Measurements from ENCODE around the gene IL10RA.

The IL10RA gene

DNA sequence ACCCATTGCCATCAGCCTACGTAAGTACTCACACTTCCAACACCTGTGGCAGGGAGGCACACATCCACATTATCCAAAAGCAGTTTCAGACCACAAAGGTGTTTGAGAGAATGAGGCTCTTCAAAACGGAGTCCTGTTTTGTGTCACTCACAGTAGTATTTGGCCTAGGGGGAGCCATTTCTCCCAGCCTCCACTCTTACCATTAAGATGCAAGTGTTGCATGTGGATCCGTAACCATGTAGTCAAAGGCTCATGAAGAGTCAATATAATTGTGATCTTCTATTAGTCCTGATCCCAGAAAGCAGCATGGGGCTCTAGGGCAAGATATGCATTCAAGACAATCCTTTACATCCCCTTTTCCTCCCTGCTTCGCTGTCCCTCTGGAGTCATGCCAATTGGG lies 41.5 kb downstream of the IL10RA start:
- TF ChIP-seq EZH2 (IDR thresholded peaks at IDR 0.05): no peak
- TF ChIP-seq FOXP2 (optimal IDR thresholded peaks at IDR 0.05; ENCODE audit: control extremely low read depth, extremely low read length, insufficient read depth): no peak
- no peak for TF ChIP-seq POLR2AphosphoS5 (IDR thresholded peaks at IDR 0.05; ENCODE audit: borderline replicate concordance, low read depth, low read length)
- no peaks in the 10 kb centered on the region for H3K9me3 ChIP-seq (ENCODE audit: low read depth, low read length)
- H3K4me3 ChIP-seq: no peak overlapping the region
- DNase-seq (ENCODE audit: low read depth, low spot score): no peak
- H3K9ac ChIP-seq (ENCODE audit: insufficient read length): no peak overlapping the region
- H3K27ac ChIP-seq: no peak overlapping the region
- H3K36me3 ChIP-seq (ENCODE audit: insufficient read depth, low read length): no peaks in the 10 kb centered on the region

- Histone ChIP-seq H3K9ac (ENCODE audit: insufficient read length) (no peak overlapping the region), H3K36me3 (ENCODE audit: insufficient read depth, low read length) (no peaks in the 10 kb centered on the region), H3K27ac (no peak overlapping the region), H3K4me3 (no peak overlapping the region), H3K9me3 (ENCODE audit: low read depth, low read length) (no peaks in the 10 kb centered on the region)
- no peak for TF ChIP-seq EZH2 (IDR thresholded peaks at IDR 0.05)
- TF ChIP-seq FOXP2 (optimal IDR thresholded peaks at IDR 0.05; ENCODE audit: control extremely low read depth, extremely low read length, insufficient read depth): no peak
- TF ChIP-seq POLR2AphosphoS5 (IDR thresholded peaks at IDR 0.05; ENCODE audit: borderline replicate concordance, low read depth, low read length): no peak
- DNase-seq (ENCODE audit: low read depth, low spot score): no peak
These were observed 42.4 kb downstream of the IL10RA start for GRCh38 chr11:118028626-118029025.

GRCh38 chr11:118033443-118033842 lies 47.2 kb downstream of the IL10RA start:
- no peak overlapping the region for H3K9ac ChIP-seq (ENCODE audit: insufficient read length)
- H3K9me3 ChIP-seq (ENCODE audit: low read depth, low read length): no peaks in the 10 kb centered on the region
- H3K4me3 ChIP-seq: no peak overlapping the region
- DNase-seq (ENCODE audit: low read depth, low spot score): no peak
- TF ChIP-seq EZH2 (IDR thresholded peaks at IDR 0.05) (no peak), FOXP2 (optimal IDR thresholded peaks at IDR 0.05; ENCODE audit: control extremely low read depth, extremely low read length, insufficient read depth) (no peak), POLR2AphosphoS5 (IDR thresholded peaks at IDR 0.05; ENCODE audit: borderline replicate concordance, low read depth, low read length) (no peak)
- H3K36me3 ChIP-seq (ENCODE audit: insufficient read depth, low read length): no peaks in the 10 kb centered on the region
- no peak overlapping the region for H3K27ac ChIP-seq

GRCh38 chr11:118042141-118042540 lies 55.9 kb downstream of the IL10RA start:
- no peaks in the 10 kb centered on the region for H3K9me3 ChIP-seq (ENCODE audit: low read depth, low read length)
- TF ChIP-seq EZH2 (IDR thresholded peaks at IDR 0.05) (no peak), FOXP2 (optimal IDR thresholded peaks at IDR 0.05; ENCODE audit: control extremely low read depth, extremely low read length, insufficient read depth) (no peak), POLR2AphosphoS5 (IDR thresholded peaks at IDR 0.05; ENCODE audit: borderline replicate concordance, low read depth, low read length) (no peak)
- H3K36me3 ChIP-seq (ENCODE audit: insufficient read depth, low read length): no peaks in the 10 kb centered on the region
- H3K4me3 ChIP-seq: no peak overlapping the region
- no peak overlapping the region for H3K9ac ChIP-seq (ENCODE audit: insufficient read length)
- DNase-seq (ENCODE audit: low read depth, low spot score): no peak
- H3K27ac ChIP-seq: no peak overlapping the region

GRCh38 chr11:118042796-118043195 lies 56.6 kb downstream of the IL10RA start:
- TF ChIP-seq FOXP2 (optimal IDR thresholded peaks at IDR 0.05; ENCODE audit: control extremely low read depth, extremely low read length, insufficient read depth) (no peak), EZH2 (IDR thresholded peaks at IDR 0.05) (no peak), POLR2AphosphoS5 (IDR thresholded peaks at IDR 0.05; ENCODE audit: borderline replicate concordance, low read depth, low read length) (no peak)
- Histone ChIP-seq H3K9ac (ENCODE audit: insufficient read length) (no peak overlapping the region), H3K9me3 (ENCODE audit: low read depth, low read length) (no peaks in the 10 kb centered on the region), H3K4me3 (no peak overlapping the region), H3K36me3 (ENCODE audit: insufficient read depth, low read length) (no peaks in the 10 kb centered on the region), H3K27ac (no peak overlapping the region)
- no peak for DNase-seq (ENCODE audit: low read depth, low spot score)

GRCh38 chr11:118045191-118045590 lies 59.0 kb downstream of the IL10RA start:
- no peak for TF ChIP-seq POLR2AphosphoS5 (IDR thresholded peaks at IDR 0.05; ENCODE audit: borderline replicate concordance, low read depth, low read length)
- TF ChIP-seq FOXP2 (optimal IDR thresholded peaks at IDR 0.05; ENCODE audit: control extremely low read depth, extremely low read length, insufficient read depth): no peak
- no peak for TF ChIP-seq EZH2 (IDR thresholded peaks at IDR 0.05)
- no peaks in the 10 kb centered on the region for H3K9me3 ChIP-seq (ENCODE audit: low read depth, low read length)
- H3K36me3 ChIP-seq (ENCODE audit: insufficient read depth, low read length): no peaks in the 10 kb centered on the region
- no peak for DNase-seq (ENCODE audit: low read depth, low spot score)
- H3K4me3 ChIP-seq: no peak overlapping the region
- no peak overlapping the region for H3K9ac ChIP-seq (ENCODE audit: insufficient read length)
- H3K27ac ChIP-seq: no peak overlapping the region

DNA sequence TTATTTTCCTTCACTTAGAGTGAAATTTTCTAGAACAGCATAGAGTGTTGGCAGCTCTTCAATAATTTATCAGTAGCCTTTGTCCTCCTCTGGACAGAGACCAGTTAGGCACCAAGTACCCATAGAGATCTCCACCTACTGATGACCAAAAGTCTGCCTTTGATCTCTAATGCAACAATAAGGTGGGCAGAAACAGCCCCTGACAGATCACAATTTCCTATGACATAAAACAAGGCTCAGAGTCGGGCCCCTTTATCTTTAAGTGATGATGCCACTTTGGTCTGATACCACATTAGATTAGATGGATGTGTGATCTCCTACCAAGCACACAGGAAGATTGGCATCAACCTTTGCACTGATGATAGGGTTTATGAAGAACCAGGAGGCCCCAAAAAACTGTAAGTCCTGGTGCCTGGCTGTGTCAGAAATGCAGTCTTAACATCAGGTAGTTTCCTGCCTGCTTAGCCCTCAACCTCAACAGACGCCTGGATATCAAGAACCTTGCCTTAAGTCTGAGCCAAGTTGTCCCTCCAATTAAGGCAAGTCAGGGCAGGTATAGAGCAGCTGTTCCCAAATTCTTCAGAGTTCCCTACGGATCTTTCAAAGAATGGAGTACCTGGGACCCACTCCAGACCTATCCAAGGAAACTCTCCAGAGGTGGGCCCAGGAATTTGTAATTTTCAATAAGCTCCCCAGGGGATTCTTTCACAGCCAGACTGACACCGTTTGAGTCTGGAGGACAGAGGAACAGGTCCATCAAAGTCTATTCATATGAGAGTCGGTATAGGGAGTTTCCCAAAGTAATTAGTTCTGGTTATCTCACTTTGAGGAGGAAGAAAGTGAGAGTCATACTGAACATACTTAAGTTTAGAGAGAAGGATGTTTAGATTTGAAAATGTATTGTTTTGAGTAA lies 60.1 kb downstream of the IL10RA start:
- Histone ChIP-seq H3K4me3 (no peak overlapping the region), H3K27ac (no peak overlapping the region), H3K36me3 (ENCODE audit: insufficient read depth, low read length) (no peaks in the 10 kb centered on the region), H3K9me3 (ENCODE audit: low read depth, low read length) (no peaks in the 10 kb centered on the region), H3K9ac (ENCODE audit: insufficient read length) (no peak overlapping the region)
- DNase-seq (ENCODE audit: low read depth, low spot score): no peak
- TF ChIP-seq POLR2AphosphoS5 (IDR thresholded peaks at IDR 0.05; ENCODE audit: borderline replicate concordance, low read depth, low read length) (no peak), FOXP2 (optimal IDR thresholded peaks at IDR 0.05; ENCODE audit: control extremely low read depth, extremely low read length, insufficient read depth) (no peak), EZH2 (IDR thresholded peaks at IDR 0.05) (no peak)

GRCh38 chr11:118046964-118047700 lies 60.9 kb downstream of the IL10RA start:
- Histone ChIP-seq H3K36me3 (ENCODE audit: insufficient read depth, low read length) (no peaks in the 10 kb centered on the region), H3K9me3 (ENCODE audit: low read depth, low read length) (no peaks in the 10 kb centered on the region), H3K9ac (ENCODE audit: insufficient read length) (no peak overlapping the region), H3K27ac (peak overlapping the region; percentile 56), H3K4me3 (no peak overlapping the region)
- DNase-seq (ENCODE audit: low read depth, low spot score): no peak
- TF ChIP-seq EZH2 (IDR thresholded peaks at IDR 0.05): no peak
- no peak for TF ChIP-seq FOXP2 (optimal IDR thresholded peaks at IDR 0.05; ENCODE audit: control extremely low read depth, extremely low read length, insufficient read depth)
- no peak for TF ChIP-seq POLR2AphosphoS5 (IDR thresholded peaks at IDR 0.05; ENCODE audit: borderline replicate concordance, low read depth, low read length)

Data from SK-N-MC (cell line).